HG03378 (cell line): Measurements from ENCODE around the gene DZIP1.
"Not testable (repeated sequence)": the region's sequence is repeated elsewhere in the genome, so short reads cannot be mapped to it uniquely, and the experiment has no call there.

Source experiments
- ATAC-seq: cut with Tn5 transposase; IDR thresholded peaks from one replicate; pipeline ENCODE4 v1.9.1; 2021; ENCODE audit warnings: mild to moderate bottlenecking, moderate library complexity; ENCODE audit not compliant: unreplicated experiment

Gene DZIP1

DNA sequence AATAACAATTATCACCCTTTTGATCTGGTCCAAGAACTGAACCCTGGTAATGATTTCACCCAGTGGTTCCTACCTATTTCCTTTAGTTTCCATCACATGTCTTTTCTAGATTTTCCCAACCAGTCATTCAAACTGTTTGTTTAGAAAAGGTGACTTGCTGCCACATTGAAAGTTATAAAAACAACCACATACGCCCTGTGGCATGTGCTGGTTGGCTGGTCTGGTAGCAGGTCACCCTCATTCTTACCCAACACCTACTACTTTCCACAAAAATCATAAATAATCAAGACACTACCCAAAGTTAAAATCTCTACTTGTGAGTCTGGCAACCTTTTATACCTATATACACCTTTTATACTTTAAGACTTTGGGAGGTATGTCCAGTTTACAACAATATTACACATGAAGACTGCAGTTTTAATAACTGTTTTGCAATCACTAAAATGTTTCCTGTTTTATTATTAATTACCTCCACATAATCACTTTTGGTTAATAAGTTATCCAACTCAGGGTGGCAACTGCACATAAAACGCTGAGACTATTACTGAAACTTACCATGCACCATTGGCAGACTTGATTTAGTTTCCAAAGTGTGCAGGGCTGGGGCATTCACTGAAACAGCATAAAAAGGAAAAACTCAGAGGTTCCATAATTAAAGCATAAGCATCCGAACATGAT is 38.9 kb downstream of the DZIP1 start:
- no peak for ATAC-seq

DNA sequence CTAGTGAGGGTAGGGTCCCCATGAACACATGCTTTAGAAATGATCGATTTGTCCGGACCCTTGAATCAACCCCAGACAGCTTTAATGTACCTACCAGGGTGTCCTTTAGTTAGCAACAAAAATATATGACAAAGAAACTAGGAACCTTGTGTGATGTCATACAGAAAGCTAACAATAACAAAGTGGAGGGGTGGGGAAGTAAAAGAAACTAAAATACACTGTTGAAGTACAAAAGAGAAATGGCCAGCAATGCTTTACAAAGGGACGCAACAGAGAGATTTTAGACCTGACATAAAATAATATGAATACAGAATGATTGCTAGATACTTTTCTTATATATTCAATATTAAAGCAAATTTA is 40.0 kb downstream of the DZIP1 start:
- no peak for ATAC-seq

DNA sequence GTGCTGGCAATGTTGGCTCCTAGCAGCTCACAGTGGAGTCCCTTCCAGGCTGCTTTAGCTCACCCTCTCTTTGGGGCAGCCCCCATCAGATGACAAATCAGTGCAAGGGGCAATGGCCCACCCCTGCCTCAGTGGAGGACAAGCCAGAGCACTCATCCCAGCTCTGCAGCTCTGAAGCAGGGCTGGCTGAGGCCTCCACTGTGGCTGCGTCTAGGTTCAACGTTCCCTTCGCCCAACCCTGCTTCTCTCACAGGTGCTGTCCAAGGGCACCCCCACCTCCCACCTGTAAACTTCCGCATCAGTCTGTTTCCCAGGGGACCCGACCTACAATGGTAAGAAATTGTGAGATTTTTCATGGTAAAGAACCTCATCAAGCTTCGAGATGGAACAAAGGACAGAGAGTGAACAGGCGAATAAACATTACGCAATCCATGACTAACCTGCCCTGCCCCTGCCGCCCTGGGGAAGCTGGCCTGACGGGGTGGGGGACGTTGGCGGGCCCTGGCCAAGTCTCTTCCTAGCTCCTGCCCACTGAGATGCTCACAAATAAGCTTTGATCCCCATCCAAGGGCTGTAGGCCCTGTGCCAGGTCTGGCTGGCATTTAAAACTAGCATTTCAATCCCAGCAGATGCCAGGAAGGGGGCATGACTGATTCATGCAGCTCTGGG is 40.5 kb downstream of the DZIP1 start:
- no peak for ATAC-seq

DNA sequence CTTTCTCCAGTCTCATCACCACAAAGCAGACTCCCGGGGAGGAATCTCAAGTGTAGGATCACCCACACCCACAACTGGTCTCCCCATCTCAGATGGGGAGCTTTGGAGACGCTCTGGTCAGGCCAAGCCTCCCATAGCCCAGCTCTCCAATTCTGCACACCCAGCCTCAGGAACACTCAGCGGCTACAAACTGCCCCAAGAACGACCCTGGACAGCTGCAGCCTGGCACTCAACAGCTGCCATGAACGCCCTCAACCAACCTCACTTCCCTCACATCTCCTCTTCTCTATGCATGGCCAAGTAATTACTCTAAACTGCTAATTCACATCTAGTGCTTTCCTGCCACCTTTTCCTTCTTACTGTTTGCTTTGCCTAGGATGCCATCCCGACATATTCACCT is 42.6 kb downstream of the DZIP1 start:
- ATAC-seq, result no peak

DNA sequence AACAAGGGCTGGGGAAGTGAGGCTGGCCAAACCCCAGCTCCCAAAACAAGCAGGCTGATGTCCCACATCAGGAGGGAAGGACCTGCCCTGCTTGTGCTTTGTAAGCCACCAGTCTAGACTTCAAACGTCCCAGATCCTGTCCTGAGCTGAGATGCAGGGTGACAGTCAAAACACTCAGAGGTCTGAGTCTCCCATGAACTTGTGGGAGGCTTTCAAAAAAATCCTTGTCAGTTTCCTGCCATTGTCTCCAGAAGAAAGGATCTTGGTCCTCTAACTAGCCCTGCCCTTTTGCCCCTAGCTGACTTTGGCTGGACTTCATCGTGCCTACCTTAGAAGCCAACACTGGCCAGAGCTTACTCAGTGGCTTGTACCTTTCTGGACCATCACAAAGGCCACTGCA is 43.3 kb downstream of the DZIP1 start:
- ATAC-seq, result no peak

DNA sequence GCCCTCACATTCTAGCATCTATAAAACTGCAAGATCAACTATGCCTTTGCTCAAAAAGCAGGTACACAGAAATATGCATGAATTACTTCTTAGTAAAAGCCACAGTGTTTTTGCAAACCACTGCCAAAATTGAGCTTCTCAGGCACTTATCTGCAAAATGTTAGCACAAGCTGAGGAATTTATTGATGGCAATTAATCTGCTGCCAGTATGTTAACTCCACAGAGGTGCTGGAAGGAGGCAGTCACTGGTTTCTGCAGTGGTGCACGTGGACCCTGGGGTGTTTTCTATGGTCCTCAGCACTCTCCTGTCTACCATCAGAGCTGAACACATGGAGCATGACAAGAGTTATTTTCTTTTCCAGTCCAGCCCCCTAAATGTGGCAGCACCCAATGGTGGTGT is 47.8 kb downstream of the DZIP1 start:
- no peak for ATAC-seq

DNA sequence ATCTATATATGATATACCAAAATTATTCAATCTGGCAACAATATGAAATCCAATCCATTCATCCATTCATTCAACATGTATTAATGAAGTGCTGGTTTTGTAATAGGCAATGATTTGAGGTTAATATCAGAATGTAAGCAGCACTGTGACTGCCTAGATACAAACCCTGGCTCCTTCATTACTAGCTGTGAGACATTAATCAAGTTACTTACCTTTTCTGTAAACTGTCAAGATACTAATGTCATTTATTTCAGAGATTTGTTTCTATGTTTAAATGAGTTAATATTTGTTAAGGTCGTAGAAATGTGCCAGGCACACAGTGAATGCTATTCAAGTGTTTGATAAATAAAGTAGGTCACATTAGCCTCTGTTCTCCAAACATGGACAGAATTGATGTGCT is 51.0 kb downstream of the DZIP1 start:
- no peak for ATAC-seq

DNA sequence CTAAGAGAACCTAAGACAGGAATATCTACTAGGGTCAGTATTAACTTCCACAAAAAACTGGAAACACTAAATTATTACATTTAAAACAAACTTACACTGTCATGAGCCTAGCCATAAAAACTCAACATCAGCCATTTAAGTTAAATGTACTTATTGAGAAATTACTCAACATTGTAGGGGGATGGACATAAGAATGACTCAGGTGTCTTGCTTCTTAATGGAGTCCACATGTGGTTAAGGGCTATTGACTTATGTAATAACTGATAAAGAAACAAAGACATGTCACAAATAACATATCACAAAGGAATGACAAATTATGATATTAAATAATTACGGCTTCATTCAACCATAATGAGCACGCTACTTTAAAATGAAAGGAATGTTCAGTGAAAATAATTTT is 55.8 kb downstream of the DZIP1 start:
- ATAC-seq, result no peak

DNA sequence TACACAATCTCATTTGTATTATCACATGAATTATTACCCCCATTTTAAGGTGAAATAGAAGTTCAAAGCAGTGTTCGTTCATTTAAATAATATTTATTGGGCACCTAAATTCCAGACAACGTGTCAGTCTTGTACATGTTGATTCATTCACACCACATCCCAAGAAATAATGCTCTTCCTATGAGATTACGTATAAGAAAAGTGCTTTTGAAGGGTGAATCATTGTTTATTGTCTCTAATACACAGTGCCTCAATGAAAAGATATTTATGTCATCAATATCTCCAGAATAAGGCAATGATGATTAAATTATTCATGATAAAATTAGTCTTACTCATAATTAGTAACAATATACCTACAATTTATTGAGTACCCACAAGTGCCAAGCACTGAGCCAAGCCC is 56.4 kb downstream of the DZIP1 start:
- ATAC-seq, result no peak

DNA sequence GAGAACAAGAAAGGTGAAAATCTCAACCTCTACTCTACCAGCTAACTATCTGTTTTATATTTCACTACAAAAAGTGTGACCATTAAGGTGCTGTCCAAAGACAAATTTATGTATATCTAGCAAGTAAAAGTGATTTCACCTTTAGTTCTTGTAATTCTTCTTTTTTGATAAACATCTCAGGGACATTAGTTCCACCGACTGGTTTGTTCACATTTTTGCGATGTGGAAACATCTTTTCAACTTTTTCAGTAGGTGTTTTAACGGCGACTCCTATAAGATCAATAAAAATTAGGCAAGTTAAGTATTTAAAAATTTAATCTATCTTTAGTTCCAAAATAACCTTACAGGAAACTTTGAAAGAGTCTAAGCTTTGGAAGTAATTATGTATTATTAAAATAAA is 58.6 kb downstream of the DZIP1 start:
- ATAC-seq, result no peak

DNA sequence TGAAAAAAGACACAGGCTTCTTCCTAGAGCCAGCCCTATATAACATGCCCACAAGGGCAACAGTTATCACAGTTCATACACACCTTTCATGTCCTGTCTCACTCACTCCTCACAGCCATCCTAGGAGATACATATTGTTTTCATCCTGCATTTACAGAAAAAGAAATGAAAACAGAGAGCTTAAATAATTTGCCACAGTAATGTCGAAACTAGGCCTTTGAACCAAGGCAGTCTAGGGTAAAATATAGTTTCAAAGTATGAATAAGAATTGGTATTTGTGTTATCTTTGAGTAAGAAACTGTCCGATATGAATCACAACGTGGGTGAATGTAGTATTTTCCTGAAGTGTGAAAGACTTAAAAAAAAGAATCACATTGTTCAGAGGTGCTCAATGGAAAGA is 65.2 kb downstream of the DZIP1 start:
- ATAC-seq, result peak; percentile 98

DNA sequence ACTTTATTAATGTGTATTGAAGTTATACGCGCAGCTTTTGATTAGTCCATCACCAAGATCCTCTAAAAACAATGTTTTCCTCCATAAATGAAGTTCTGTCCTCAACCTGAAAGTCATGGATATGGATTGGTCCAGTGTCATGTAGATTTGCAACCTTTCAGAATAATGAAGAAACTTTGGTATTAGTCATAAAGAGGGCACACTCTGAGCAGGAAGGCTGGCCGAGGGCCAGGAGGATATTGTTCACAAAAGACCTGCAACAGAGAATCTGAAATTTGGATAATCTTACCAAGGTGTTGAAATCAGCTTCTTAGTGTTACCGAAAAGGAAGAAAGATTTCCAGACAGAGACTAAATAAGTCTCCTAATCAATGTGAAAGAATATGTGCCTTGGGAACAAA is 71.3 kb downstream of the DZIP1 start:
- ATAC-seq, result no peak

DNA sequence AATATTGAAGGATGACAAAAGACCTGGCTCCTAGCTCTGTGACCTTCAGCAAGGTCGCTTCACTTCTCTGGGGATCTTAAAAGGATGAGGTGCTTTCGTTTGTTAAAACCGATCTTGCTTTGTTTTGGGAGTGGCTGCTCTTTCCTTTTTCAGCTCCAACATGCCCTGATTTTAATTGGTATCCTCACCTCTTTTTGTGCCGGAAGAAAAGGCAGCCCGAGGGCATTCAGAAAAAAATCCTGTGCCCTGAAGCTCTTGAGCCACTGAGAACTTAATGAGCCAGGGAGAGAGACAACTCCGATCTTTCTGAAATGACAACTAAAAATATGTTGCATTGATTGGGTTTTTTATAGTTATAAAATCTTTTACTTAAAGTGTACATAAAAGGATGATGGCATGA is 72.6 kb downstream of the DZIP1 start:
- no peak for ATAC-seq

DNA sequence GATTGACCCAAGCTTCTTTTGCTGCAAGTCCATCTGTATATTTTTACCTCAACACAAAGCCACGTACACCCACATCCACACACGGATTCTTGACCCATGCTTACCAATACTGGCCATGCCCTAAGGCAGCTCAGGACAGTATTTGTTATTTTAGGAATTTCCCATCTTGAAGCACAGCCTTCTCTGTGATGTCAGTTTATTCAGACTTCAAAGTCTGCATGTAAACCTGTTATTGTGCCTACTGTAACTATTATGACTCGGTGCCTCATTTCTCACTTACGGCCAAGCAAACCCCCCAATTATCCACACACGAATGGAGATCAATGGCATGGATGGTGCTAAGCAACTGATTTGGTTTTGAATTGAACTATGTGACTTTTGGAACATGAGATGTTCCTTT is 74.5 kb downstream of the DZIP1 start:
- no peak for ATAC-seq

DNA sequence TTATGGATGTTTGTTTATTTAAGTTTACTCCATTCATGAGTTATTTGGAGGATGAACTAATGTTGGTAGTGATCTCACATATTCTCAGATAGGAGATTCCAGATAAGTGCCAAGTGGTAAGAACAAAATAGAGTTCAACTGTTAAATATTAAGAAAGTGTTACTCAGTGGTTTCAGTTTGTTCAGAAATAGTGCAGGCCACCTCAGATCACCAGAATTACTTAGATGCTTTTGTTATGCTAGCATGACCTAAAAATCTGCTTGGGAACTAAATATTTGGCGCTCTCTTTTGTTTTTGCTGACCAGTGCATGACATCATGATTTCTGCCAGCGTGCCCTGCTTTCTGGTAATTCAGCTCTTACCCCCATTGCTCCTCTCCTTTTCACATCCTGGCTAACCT is 76.4 kb downstream of the DZIP1 start:
- ATAC-seq, result no peak

DNA sequence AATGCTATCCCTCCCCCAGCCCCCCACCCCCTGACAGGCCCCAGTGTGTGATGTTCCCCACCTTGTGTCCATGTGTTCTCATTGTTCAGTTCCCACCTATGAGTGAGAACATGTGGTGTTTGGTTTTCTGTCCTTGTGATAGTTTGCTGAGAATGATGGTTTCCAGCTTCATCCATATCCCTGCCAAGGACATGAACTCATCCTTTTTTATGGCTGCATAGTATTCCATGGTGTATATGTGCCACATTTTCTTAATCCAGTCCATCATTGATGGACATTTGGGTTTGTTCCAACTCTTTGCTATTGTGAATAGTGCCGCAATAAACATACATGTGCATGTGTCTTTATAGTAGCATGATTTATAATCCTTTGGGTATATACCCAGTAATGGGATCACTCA is 78.7 kb downstream of the DZIP1 start:
- ATAC-seq, result not testable (repeated sequence)

DNA sequence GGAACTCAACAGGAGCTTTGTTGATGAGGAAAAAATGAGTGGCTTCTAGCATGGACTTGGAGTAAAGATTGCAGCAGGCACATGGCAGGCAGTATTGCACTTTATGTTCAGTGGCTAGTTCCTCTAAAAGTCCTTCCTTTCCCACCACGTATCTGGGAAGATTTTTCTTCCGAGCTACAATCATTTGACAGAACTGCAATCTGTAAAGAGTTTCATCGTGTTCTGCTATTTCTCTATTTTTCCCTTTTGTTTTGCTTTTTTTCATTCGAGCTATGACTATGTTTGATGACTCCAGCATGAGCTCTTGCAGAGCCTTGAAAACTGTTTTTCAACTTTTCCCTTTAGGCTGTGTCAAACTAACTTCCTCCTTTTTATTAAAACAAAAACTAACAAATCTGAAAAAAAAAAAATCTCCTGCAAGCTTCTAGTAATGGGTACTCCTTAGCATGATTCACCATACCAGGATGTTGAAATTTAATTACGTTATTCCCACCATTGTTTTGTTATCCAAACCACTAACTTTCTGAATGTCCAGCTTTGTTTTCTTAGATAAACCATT is 79.7 kb downstream of the DZIP1 start:
- ATAC-seq, result no peak

DNA sequence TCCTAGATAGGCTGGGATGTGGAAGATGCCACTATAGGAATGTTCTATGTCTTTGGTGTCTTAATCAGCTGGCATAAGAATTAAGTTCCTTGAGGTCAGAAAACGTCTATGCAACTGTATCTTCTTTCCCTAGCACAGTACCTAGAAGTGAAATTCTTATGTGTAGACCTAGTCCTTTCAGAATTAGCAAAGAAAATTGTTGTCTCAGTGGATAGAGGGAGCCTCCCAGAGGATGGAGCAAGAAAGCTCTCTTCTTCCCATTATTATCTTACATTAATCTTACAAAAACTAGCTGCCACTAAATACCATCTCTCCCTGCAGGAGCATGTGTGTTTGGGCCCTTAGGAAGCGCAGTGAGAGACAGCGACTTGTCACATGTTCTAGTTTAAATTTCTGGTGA is 80.4 kb downstream of the DZIP1 start:
- no peak for ATAC-seq

DNA sequence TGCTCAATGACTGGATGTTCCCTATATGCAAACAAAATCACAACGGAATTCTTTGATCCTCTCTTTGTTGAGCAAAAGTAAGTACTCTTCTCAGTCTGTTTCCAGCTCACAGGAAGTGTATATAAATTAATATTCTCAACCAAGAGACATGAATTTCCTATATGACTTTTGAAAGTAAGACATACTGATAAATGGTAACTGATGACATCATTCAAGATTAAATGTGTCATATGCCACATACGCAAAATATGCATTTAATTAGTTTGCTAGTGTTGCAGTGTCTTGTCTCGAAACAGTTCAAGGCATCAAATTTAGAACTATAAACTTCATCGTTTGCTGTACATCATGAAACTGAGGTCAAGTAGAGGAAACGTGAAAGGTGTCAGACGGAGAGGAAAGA is 84.1 kb downstream of the DZIP1 start:
- ATAC-seq, result no peak

DNA sequence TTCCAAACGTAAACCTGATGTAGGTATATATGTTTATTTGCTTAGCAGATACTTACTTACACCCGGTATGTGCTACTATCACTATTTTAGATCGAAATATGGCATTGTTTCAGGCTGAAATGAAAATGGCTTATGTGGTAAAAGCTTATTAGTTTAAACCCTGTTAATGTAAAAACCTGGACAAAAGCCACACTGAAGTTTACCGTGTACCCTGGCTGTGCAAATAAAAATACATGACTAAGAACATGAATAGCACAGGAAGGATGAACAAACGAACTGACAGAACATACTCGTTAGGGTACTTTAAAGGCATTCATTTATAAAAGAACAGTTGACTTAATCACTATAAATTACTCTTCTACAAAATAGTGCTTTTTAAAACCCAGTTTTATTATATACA is 85.4 kb downstream of the DZIP1 start:
- no peak for ATAC-seq

DNA sequence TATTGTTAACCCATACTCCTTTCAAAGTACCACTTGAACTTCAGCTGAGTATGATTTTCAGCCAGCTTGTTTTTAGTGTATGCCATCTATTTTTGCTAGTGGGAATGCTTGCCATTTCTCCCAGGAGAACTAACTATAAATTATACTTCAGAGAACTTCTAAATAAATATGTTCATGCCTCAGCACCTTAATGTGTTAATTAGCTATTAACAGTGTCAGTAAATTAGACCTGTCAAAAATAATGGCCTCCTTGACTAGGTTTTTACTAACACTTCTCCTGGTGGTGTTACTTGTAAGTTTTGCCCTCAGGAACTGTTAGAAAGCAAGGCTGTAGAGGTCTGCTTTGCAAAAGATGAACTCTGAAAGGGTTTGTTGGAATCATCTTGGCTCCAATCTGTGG is 87.5 kb downstream of the DZIP1 start:
- ATAC-seq, result no peak

DNA sequence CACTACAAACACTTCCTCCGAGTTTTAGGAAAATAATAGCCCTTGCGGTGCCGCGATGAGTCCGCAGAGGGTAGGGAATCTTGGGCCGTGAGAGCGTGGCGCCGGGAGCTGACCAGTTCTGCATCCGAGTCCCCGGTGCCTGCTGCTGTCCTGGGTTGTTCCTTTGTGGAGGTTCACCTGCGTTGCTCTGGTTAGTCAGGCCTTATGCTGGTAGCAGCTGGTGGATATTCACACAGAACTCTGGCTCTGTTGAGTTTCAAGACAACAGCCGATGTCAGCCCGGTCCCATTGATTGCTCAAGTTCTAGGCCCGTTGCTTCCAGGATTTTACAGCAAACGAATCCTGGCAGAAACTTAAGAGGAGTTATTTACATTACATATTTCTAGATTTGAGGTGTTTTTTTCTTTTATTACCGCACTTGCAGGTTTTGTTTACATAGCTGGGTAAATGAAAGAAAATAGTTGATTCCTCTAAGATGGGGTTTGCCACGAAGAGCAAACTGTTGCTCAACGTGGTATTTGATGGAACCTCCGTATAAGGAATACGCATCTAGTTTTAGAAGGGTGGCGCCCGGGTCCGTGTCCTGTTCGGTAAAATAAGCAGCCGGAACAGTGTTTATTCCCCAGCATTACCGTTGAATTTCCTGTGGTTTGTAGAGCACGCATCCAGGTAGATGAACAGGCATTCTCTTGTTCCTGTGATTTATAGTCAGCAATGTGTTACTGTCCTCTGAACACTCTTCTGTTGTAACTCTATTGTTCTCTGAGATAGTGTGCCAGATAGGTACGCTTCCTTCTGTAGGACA is 90.7 kb downstream of the DZIP1 start:
- ATAC-seq, result no peak
